ENCODE measurements around the gene AACS.

Gene AACS

GRCh38 chr12:125098676-125099408 is 33.6 kb downstream of the AACS start:
- TF ChIP-seq, protein P1, sequence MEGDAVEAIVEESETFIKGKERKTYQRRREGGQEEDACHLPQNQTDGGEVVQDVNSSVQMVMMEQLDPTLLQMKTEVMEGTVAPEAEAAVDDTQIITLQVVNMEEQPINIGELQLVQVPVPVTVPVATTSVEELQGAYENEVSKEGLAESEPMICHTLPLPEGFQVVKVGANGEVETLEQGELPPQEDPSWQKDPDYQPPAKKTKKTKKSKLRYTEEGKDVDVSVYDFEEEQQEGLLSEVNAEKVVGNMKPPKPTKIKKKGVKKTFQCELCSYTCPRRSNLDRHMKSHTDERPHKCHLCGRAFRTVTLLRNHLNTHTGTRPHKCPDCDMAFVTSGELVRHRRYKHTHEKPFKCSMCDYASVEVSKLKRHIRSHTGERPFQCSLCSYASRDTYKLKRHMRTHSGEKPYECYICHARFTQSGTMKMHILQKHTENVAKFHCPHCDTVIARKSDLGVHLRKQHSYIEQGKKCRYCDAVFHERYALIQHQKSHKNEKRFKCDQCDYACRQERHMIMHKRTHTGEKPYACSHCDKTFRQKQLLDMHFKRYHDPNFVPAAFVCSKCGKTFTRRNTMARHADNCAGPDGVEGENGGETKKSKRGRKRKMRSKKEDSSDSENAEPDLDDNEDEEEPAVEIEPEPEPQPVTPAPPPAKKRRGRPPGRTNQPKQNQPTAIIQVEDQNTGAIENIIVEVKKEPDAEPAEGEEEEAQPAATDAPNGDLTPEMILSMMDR (IDR thresholded peaks at IDR 0.05; ENCODE audit: poor library complexity, severe bottlenecking) = no peak
- H3K27ac ChIP-seq (ENCODE audit: poor library complexity, severe bottlenecking) = no peak overlapping the region
- no peaks in the 10 kb centered on the region for H3K27me3 ChIP-seq (ENCODE audit: insufficient read depth, poor library complexity, severe bottlenecking)
- no peaks in the 10 kb centered on the region for H3K9me3 ChIP-seq (ENCODE audit: severe bottlenecking)
- no peaks in the 10 kb centered on the region for H3K4me1 ChIP-seq (ENCODE audit: insufficient read depth, poor library complexity, severe bottlenecking)
- DNase-seq (ENCODE audit: low spot score) (no peak), ATAC-seq (ENCODE audit: low read depth) (no peak)
- H3K4me3 ChIP-seq (ENCODE audit: severe bottlenecking) = no peak overlapping the region
- peaks cover 14% of the 10 kb centered on the region for H3K36me3 ChIP-seq (ENCODE audit: low read depth)

- H3K4me3 ChIP-seq (ENCODE audit: severe bottlenecking) = no peak overlapping the region
- no peaks in the 10 kb centered on the region for H3K4me1 ChIP-seq (ENCODE audit: insufficient read depth, poor library complexity, severe bottlenecking)
- no peak overlapping the region for H3K27ac ChIP-seq (ENCODE audit: poor library complexity, severe bottlenecking)
- ATAC-seq (ENCODE audit: low read depth) (no peak), DNase-seq (ENCODE audit: low spot score) (no peak)
- H3K36me3 ChIP-seq (ENCODE audit: low read depth) = peaks cover 13% of the 10 kb centered on the region
- H3K27me3 ChIP-seq (ENCODE audit: insufficient read depth, poor library complexity, severe bottlenecking) = no peaks in the 10 kb centered on the region
- TF ChIP-seq, protein P1 (IDR thresholded peaks at IDR 0.05; ENCODE audit: poor library complexity, severe bottlenecking) = no peak
- H3K9me3 ChIP-seq (ENCODE audit: severe bottlenecking) = no peaks in the 10 kb centered on the region
Observed at GRCh38 chr12:125099409-125099782, 34.2 kb downstream of the AACS start.

- DNase-seq (ENCODE audit: low spot score) (no peak), ATAC-seq (ENCODE audit: low read depth) (no peak)
- Histone ChIP-seq H3K27ac (ENCODE audit: poor library complexity, severe bottlenecking) (no peak overlapping the region), H3K9me3 (ENCODE audit: severe bottlenecking) (no peaks in the 10 kb centered on the region), H3K4me1 (ENCODE audit: insufficient read depth, poor library complexity, severe bottlenecking) (no peaks in the 10 kb centered on the region), H3K4me3 (ENCODE audit: severe bottlenecking) (no peak overlapping the region), H3K36me3 (ENCODE audit: low read depth) (peaks cover 17% of the 10 kb centered on the region; the same call in 1 of the 2 replicates), H3K27me3 (ENCODE audit: insufficient read depth, poor library complexity, severe bottlenecking) (no peaks in the 10 kb centered on the region)
- TF ChIP-seq, protein P1 (IDR thresholded peaks at IDR 0.05; ENCODE audit: poor library complexity, severe bottlenecking) = no peak
Observed at GRCh38 chr12:125100551-125101434, 35.6 kb downstream of the AACS start.

DNA sequence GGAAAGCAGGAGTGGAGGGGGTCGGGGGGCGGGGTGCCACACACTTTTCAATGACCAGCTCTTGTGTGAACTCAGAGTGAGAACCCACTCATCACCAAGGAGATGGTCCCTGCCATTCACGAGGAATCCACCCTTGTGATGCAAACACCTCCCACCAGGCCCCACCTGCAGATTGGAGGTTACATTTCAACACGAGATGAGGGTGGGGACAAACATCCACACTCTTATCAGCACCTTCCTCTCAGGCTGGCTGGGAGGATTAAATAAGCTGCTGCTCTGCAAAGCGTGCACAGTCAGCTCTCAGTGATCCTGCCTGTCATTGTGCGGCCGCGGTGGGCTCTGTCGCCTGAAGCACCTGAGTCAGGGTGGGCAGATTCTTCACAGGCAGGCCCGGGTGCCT is 39.7 kb downstream of the AACS start:
- TF ChIP-seq, protein P1 (IDR thresholded peaks at IDR 0.05; ENCODE audit: poor library complexity, severe bottlenecking) = no peak
- DNase-seq (ENCODE audit: low spot score) = no peak
- H3K27me3 ChIP-seq (ENCODE audit: insufficient read depth, poor library complexity, severe bottlenecking) = no peaks in the 10 kb centered on the region
- H3K4me3 ChIP-seq (ENCODE audit: severe bottlenecking) = no peak overlapping the region
- H3K27ac ChIP-seq (ENCODE audit: poor library complexity, severe bottlenecking) = no peak overlapping the region
- ATAC-seq (ENCODE audit: low read depth) = no peak
- H3K36me3 ChIP-seq (ENCODE audit: low read depth) = peaks cover 43% of the 10 kb centered on the region
- H3K4me1 ChIP-seq (ENCODE audit: insufficient read depth, poor library complexity, severe bottlenecking) = no peaks in the 10 kb centered on the region
- no peaks in the 10 kb centered on the region for H3K9me3 ChIP-seq (ENCODE audit: severe bottlenecking)

All from RWPE2 (cell line).